Endothelial cell of umbilical vein (primary cell): Measurements from ENCODE around the gene SHPK. TPM values are rescaled to one million over a fixed set of nuclear protein-coding genes. Genes with fewer than 3 reads are reported as not detected.

Experiments used
- BruUV-seq: library from RNA; stranded (reverse); fragments of 400-500 nt; replicated peaks from 2 replicates; lab custom pipeline; 2021; lab: Mats Ljungman, UMichigan
- CTCF ChIA-PET: fragments of 300-600, 350-600 bp; sonication (Branson Sonifier 250); formaldehyde crosslinking; loops from one replicate; lab custom pipeline; 2021; ENCODE audit warnings: antibody characterized with exemption, inconsistent platforms; lab: Charles Lee
- POLR2A ChIA-PET: fragments of 300-600, 350-600 bp; sonication (Branson Sonifier 250); formaldehyde crosslinking; loops from one replicate; lab custom pipeline; 2021; ENCODE audit warnings: antibody characterized with exemption, inconsistent platforms; lab: Charles Lee
- DNase-seq: peaks from one replicate; pipeline ENCODE4 v3.0.0-alpha.2; 2011; ENCODE audit warnings: low read depth, low spot score
- FAIRE-seq: peaks from 2 replicates; lab custom pipeline; 2011; peaks lifted over from hg19 to GRCh38; lab: Jason Lieb, UNC
- H2AFZ ChIP-seq: 2 replicates; pipeline ENCODE4 v1.6.0; 2012; ENCODE audit warnings: low read depth, low read length, control low read depth, inconsistent platforms
- H3K27ac ChIP-seq: 2 replicates; pipeline ENCODE4 v1.5.1; 2011; ENCODE audit warnings: low read depth, mild to moderate bottlenecking, control low read depth, low read length, moderate library complexity; ENCODE audit not compliant: insufficient read depth
- H3K27me3 ChIP-seq, 2 experiments: 2 replicates each; pipeline versions ENCODE4 v1.6.0 to v1.6.1; 2011; ENCODE audit warnings: low read length in 2 of 2, mixed read lengths in 1 of 2; ENCODE audit not compliant: control insufficient read depth in 2 of 2, insufficient read depth in 2 of 2
- H3K36me3 ChIP-seq, 2 experiments: 2 replicates in 1 of 2; 3 replicates in 1 of 2; pipeline ENCODE4 v1.5.1; 2011; ENCODE audit warnings: low read length in 2 of 2, mild to moderate bottlenecking in 1 of 2, moderate library complexity in 1 of 2; ENCODE audit not compliant: control insufficient read depth in 2 of 2, insufficient read depth in 2 of 2; ENCODE audit errors: extremely low read depth in 1 of 2
- H3K4me1 ChIP-seq: 3 replicates; pipeline ENCODE4 v1.5.1; 2011; ENCODE audit warnings: mild to moderate bottlenecking, low read length; ENCODE audit not compliant: control insufficient read depth, insufficient read depth; ENCODE audit errors: extremely low read depth
- H3K4me2 ChIP-seq: 2 replicates; pipeline ENCODE4 v1.6.1; 2011; ENCODE audit warnings: low read length, control low read depth, mixed read lengths; ENCODE audit not compliant: insufficient read depth
- H3K4me3 ChIP-seq, 3 experiments: fragments of 200-600 bp in 1 of 3; sonication (generic), shearing (Covaris generic) in 1 of 3; replicated peaks in 1 of 3; 2 replicates each; pipeline ENCODE4 v1.5.1; 2011 to 2016; ENCODE audit warnings: control low read depth in 3 of 3, low read length in 3 of 3, mild to moderate bottlenecking in 2 of 3, inconsistent platforms in 1 of 3, low read depth in 1 of 3, moderate library complexity in 1 of 3; ENCODE audit not compliant: insufficient read depth in 1 of 3
- H3K79me2 ChIP-seq: 2 replicates; pipeline ENCODE4 v1.6.0; 2012; ENCODE audit warnings: low read length, inconsistent platforms; ENCODE audit not compliant: control insufficient read depth, insufficient read depth
- H3K9ac ChIP-seq: replicated peaks from 2 replicates; pipeline ENCODE3; 2011; ENCODE audit warnings: low read length, control low read depth; ENCODE audit not compliant: insufficient read depth; ENCODE audit errors: extremely low read depth
- H3K9me1 ChIP-seq: replicated peaks from 3 replicates; pipeline ENCODE4 v1.6.0; 2011; ENCODE audit warnings: mild to moderate bottlenecking, low read length; ENCODE audit not compliant: control insufficient read depth, insufficient read depth; ENCODE audit errors: extremely low read depth
- H3K9me3 ChIP-seq: replicated peaks from 2 replicates; pipeline ENCODE4 v1.5.1; 2012; ENCODE audit warnings: low read length, inconsistent platforms; ENCODE audit not compliant: control insufficient read depth, insufficient read depth
- H4K20me1 ChIP-seq: replicated peaks from 2 replicates; pipeline ENCODE3; 2011; ENCODE audit warnings: mild to moderate bottlenecking, low read length; ENCODE audit not compliant: control insufficient read depth, insufficient read depth; ENCODE audit errors: extremely low read depth
- CTCF ChIP-seq, 2 donors: IDR thresholded peaks; 1 replicate in 1 of 2; 2 replicates in 1 of 2; pipeline ENCODE4 v1.5.1; 2011; ENCODE audit warnings: low read length in 2 of 2, mild to moderate bottlenecking in 2 of 2, moderate library complexity in 2 of 2, control low read depth in 1 of 2, inconsistent platforms in 1 of 2, low read depth in 1 of 2; ENCODE audit not compliant: insufficient read depth in 1 of 2; ENCODE audit errors: extremely low read depth in 1 of 2
- EZH2 ChIP-seq: IDR thresholded peaks from 2 replicates; pipeline ENCODE4 v1.6.1; 2012; ENCODE audit warnings: borderline replicate concordance, low read depth, mild to moderate bottlenecking, moderate library complexity, low read length, inconsistent platforms; ENCODE audit not compliant: severe bottlenecking
- FOS ChIP-seq: IDR thresholded peaks from 2 replicates; pipeline ENCODE4 v1.6.1; 2011; ENCODE audit warnings: mild to moderate bottlenecking, low read length, moderate library complexity, borderline replicate concordance; ENCODE audit not compliant: insufficient read depth
- GATA2 ChIP-seq: IDR thresholded peaks from 2 replicates; pipeline ENCODE4 v1.7.0; 2011; ENCODE audit warnings: low read depth, mild to moderate bottlenecking, moderate library complexity, mixed read lengths, low read length; ENCODE audit not compliant: insufficient read length, insufficient read depth
- JUN ChIP-seq: IDR thresholded peaks from 2 replicates; pipeline ENCODE4 v1.6.1; 2011; ENCODE audit warnings: borderline replicate concordance, low read depth; ENCODE audit not compliant: insufficient read length, insufficient read depth
- MYC ChIP-seq: IDR thresholded peaks from one replicate; pipeline ENCODE4 v1.6.1; 2011; ENCODE audit warnings: mild to moderate bottlenecking, low read depth, low read length
- POLR2A ChIP-seq: IDR thresholded peaks from 2 replicates; pipeline ENCODE4 v1.6.1; 2012; ENCODE audit warnings: low read depth, mild to moderate bottlenecking, control low read depth, low read length
- POLR2AphosphoS5 ChIP-seq: IDR thresholded peaks from 2 replicates; pipeline ENCODE4 v1.6.1; 2012; ENCODE audit warnings: low read depth, mild to moderate bottlenecking, control low read depth, low read length, moderate library complexity; ENCODE audit not compliant: insufficient read depth
- dilution Hi-C: fragments of 300-500 bp; cut with MboI; formaldehyde crosslinking; loops from one replicate; pipeline ENCODE4 v1.15.0; 2019; ENCODE audit warnings: low sequenced_read_pairs; ENCODE audit not compliant: extremely low pct_ligation_motif_present
- intact Hi-C: fragments of 100-400 bp; cut with micrococcal nuclease; formaldehyde crosslinking; loops from one replicate; pipeline ENCODE4 v1.10.0; 2022
- polyA plus RNA-seq, 4 experiments: library from polyadenylated mRNA; depleted of rRNA in 3 of 4; stranded (reverse) in 3 of 4; unstranded in 1 of 4; fragments of >200 nt; gene quantifications; 2 replicates each; pipeline versions ENCODE4 v1.2.1 to v1.2.3, GENCODE V29; 2011 to 2012; ENCODE audit warnings: missing spikeins in 1 of 4
- total RNA-seq: library from RNA; stranded (reverse); gene quantifications from 2 replicates; pipeline ENCODE4 v1.2.3, GENCODE V29; 2021

SHPK gene
- total and polyA plus RNA-seq, 2 donors (not counting 3 experiments of a cell fraction or from before 2014, with no cell fraction given) = 15.4 to 15.9 TPM

GRCh38 chr17:3643889-3644349 lies 7.9 kb upstream of the SHPK start:
- Histone ChIP-seq H4K20me1 (no peaks in the 10 kb centered on the region), H3K9ac (no peak overlapping the region), H2AFZ (no peak overlapping the region), H3K27me3 (no peaks in the 10 kb centered on the region), H3K36me3 (peaks cover 2 to 6% of the 10 kb centered on the region in 2 experiments), H3K79me2 (no peaks in the 10 kb centered on the region), H3K4me3 (no peak overlapping the region), H3K9me3 (no peaks in the 10 kb centered on the region), H3K4me2 (no peak overlapping the region), H3K27ac (no peak overlapping the region), H3K9me1 (no peaks in the 10 kb centered on the region), H3K4me1 (peaks cover 6% of the 10 kb centered on the region)
- FAIRE-seq = no peak
- BruUV-seq = no TSS peak
- DNase-seq = no peak
- ChIA-PET CTCF (interaction anchor here (7.4 kb wide), 1 partner anchor 595 kb away, joined by 76 read pairs; no protein-coding TSS in a partner anchor), POLR2A (interaction anchor here (0.5 kb wide), 1 partner anchor 302 kb away, joined by 3 read pairs; no protein-coding TSS in a partner anchor)
- dilution Hi-C loops (no loop called here), intact Hi-C loops (no loop called here)
- TF ChIP-seq GATA2 (no peak), MYC (no peak), EZH2 (no peak), JUN (no peak), POLR2AphosphoS5 (no peak), POLR2A (no peak), CTCF (IDR thresholded peaks at IDR 0.05; ENCODE audit: extremely low read depth in 1 of 2, insufficient read depth in 1 of 2, low read depth in 1 of 2, low read length in 2 of 2) (no peak), FOS (no peak)
